ENCODE measurements around the gene RAVER1. TPM values are rescaled to one million over a fixed set of nuclear protein-coding genes. Genes with fewer than 3 reads are reported as not detected.

RAVER1 gene
- total RNA-seq, 4 donors from 2014 or later: 15.6 to 33.2 (median 21.8) TPM

DNA sequence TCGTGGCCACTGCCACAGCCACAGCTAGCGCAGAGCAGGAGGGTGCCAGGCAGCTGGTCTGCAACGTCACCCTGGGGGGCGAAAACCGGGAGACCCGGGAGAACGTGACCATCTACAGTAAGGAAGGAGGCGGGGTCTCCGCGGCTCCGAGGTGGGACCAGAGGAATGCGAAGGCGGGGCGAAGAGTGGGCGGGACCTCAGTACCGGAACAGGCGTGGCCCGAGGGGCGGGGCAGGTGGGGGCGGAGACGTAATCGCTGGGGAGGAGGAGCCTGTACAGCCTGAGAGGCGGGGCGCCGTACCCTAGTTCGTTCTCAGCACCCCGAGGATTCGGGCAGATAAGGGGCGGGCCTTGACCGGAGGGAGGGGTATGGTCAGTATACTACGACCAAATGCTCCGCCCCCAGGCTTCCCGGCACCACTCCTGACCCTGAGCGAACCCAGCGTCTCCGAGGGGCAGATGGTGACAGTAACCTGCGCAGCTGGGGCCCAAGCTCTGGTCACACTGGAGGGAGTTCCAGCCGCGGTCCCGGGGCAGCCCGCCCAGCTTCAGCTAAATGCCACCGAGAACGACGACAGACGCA is 41.0 kb downstream of the RAVER1 start:
- H3K9me3 ChIP-seq: no peaks in the 10 kb centered on the region
- WGBS, 2 donors (ENCODE audit: low coverage in 1 of 2): 1% methylated on average over 9 of the region's 45 CpGs; no CpG with 5 or more reads in 1 of the 2 donors
- no peak overlapping the region for H3K27ac ChIP-seq
- H3K36me3 ChIP-seq: no peaks in the 10 kb centered on the region
- peak; percentile 59 for ATAC-seq
- peaks cover 100% of the 10 kb centered on the region for H3K27me3 ChIP-seq
- H3K4me3 ChIP-seq: peak overlapping the region in 1 of 2 donors; percentile 46
- no peak for TF ChIP-seq POLR2A (IDR thresholded peaks at IDR 0.05)
- TF ChIP-seq POLR2AphosphoS5 (IDR thresholded peaks at IDR 0.05): no peak
- TF ChIP-seq EP300 (IDR thresholded peaks at IDR 0.05): no peak
- TF ChIP-seq, protein P1, sequence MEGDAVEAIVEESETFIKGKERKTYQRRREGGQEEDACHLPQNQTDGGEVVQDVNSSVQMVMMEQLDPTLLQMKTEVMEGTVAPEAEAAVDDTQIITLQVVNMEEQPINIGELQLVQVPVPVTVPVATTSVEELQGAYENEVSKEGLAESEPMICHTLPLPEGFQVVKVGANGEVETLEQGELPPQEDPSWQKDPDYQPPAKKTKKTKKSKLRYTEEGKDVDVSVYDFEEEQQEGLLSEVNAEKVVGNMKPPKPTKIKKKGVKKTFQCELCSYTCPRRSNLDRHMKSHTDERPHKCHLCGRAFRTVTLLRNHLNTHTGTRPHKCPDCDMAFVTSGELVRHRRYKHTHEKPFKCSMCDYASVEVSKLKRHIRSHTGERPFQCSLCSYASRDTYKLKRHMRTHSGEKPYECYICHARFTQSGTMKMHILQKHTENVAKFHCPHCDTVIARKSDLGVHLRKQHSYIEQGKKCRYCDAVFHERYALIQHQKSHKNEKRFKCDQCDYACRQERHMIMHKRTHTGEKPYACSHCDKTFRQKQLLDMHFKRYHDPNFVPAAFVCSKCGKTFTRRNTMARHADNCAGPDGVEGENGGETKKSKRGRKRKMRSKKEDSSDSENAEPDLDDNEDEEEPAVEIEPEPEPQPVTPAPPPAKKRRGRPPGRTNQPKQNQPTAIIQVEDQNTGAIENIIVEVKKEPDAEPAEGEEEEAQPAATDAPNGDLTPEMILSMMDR (IDR thresholded peaks at IDR 0.05): no peak
- H3K4me1 ChIP-seq: peaks cover 0 to 92% (median 50%) of the 10 kb centered on the region in 3 donors

DNA sequence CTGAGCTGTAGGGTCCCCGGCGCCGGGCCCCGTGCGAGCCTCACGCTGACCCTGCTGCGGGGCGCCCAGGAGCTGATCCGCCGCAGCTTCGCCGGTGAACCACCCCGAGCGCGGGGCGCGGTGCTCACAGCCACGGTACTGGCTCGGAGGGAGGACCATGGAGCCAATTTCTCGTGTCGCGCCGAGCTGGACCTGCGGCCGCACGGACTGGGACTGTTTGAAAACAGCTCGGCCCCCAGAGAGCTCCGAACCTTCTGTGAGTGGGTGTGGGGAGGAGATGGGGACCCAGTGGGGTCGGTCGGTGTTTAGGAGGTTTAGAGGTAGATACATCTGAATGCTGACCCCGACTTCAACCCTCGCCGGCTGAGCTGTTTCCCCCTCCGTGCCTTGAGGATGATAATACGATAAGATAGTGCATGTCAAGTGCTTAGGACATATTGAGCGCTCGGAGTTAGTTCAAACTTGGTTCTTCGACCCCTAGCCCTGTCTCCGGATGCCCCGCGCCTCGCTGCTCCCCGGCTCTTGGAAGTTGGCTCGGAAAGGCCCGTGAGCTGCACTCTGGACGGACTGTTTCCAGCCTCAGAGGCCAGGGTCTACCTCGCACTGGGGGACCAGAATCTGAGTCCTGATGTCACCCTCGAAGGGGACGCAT is 41.6 kb downstream of the RAVER1 start:
- Histone ChIP-seq H3K4me1 (peaks cover 0 to 98% (median 55%) of the 10 kb centered on the region in 3 donors), H3K9me3 (no peaks in the 10 kb centered on the region), H3K27me3 (peaks cover 100% of the 10 kb centered on the region), H3K36me3 (no peaks in the 10 kb centered on the region), H3K27ac (peak overlapping the region in 1 of 4 donors; percentile 23), H3K4me3 (peak overlapping the region in 1 of 2 donors; percentile 46)
- peak; percentile 6 for ATAC-seq
- TF ChIP-seq, protein P1 (IDR thresholded peaks at IDR 0.05): no peak
- no peak for TF ChIP-seq EP300 (IDR thresholded peaks at IDR 0.05)
- no peak for TF ChIP-seq POLR2A (IDR thresholded peaks at IDR 0.05)
- TF ChIP-seq POLR2AphosphoS5 (IDR thresholded peaks at IDR 0.05): no peak
- WGBS, 2 donors (ENCODE audit: low coverage in 1 of 2): 10% methylated on average over 7 of the region's 49 CpGs; no CpG with 5 or more reads in 1 of the 2 donors

DNA sequence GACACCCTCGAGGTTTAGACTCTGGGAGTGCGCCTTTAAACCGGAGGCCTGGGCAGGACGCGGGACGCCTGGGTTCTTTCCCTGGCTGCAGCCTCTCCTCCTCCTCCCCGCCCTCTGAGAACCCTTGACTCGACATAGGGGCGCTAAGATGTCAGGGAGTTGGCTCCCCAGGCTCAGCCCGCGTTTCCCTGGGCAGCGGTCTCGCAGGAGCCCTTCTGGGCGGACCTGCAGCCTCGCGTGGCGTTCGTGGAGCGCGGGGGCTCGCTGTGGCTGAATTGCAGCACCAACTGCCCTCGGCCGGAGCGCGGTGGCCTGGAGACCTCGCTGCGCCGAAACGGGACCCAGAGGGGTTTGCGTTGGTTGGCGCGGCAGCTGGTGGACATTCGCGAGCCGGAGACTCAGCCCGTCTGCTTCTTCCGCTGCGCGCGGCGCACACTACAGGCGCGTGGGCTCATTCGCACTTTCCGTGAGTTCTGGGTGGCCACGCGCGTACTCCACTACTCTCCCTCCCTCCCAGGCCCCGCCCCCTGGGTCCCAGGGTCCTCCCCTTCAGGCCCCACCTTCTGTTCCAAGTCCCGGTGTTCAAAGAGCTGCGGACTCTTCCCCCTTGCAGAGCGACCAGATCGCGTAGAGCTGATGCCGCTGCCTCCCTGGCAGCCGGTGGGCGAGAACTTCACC is 42.3 kb downstream of the RAVER1 start:
- Histone ChIP-seq H3K27me3 (peaks cover 98% of the 10 kb centered on the region), H3K4me1 (peaks cover 0 to 94% (median 53%) of the 10 kb centered on the region in 3 donors), H3K27ac (peak overlapping the region in 1 of 4 donors; percentile 23), H3K9me3 (no peaks in the 10 kb centered on the region), H3K4me3 (peak overlapping the region in 1 of 2 donors; percentile 46), H3K36me3 (no peaks in the 10 kb centered on the region)
- TF ChIP-seq POLR2A (IDR thresholded peaks at IDR 0.05): peak in 1 of 2 donors; percentile 6
- TF ChIP-seq, protein P1 (IDR thresholded peaks at IDR 0.05): no peak
- no peak for TF ChIP-seq EP300 (IDR thresholded peaks at IDR 0.05)
- WGBS, 2 donors (ENCODE audit: low coverage in 1 of 2): 0% methylated on average over 6 of the region's 57 CpGs; no CpG with 5 or more reads in 1 of the 2 donors
- peak; percentile 24 for ATAC-seq

DNA sequence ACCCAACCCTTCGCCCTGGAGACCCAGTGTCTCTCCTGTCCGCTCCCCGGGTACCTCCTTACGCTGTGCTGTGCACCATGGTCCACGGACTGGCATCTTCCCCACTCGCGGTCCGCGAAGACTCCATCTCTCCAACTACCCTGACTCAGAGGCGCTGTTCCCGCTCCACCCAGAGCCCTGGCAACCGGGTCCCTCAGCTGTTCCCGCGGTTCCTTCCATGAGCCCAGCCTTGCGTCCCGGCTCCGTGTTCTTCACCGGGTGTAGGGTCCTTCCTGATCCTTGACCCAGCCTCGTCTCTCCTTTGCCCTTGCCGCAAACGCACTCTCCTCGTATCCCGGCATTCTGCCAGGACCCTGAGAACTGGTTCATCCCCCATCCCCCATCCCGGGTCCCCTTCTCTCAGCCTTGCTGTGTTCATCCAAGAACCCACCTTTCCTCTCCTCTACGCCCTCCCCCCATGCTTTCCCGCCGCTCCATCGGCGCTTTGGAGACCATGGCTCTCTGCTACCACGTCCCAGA is 42.9 kb downstream of the RAVER1 start:
- H3K4me1 ChIP-seq: peaks cover 0 to 88% (median 47%) of the 10 kb centered on the region in 3 donors
- 0 to 2% methylated on average over 20 to 27 of the region's 30 CpGs for WGBS, 2 donors (ENCODE audit: low coverage in 1 of 2)

More for the DNA sequence above, 42.9 kb downstream of the RAVER1 start:
- Histone ChIP-seq H3K4me3 (peak overlapping the region in 1 of 2 donors; percentile 46), H3K36me3 (peaks cover 0 to 2% of the 10 kb centered on the region in 2 donors), H3K27me3 (peaks cover 94% of the 10 kb centered on the region), H3K9me3 (no peaks in the 10 kb centered on the region), H3K27ac (no peak overlapping the region)
- TF ChIP-seq POLR2AphosphoS5 (IDR thresholded peaks at IDR 0.05) (no peak), POLR2A (IDR thresholded peaks at IDR 0.05) (no peak), EP300 (IDR thresholded peaks at IDR 0.05) (no peak)
- TF ChIP-seq, protein P1 (IDR thresholded peaks at IDR 0.05): no peak
- no peak for ATAC-seq

Data from gastroesophageal sphincter (tissue), 4 donors.